Measurements from ENCODE around the gene ZNF205. TPM values are rescaled to one million over a fixed set of nuclear protein-coding genes. Genes with fewer than 3 reads are reported as not detected.

Gene ZNF205
- total RNA-seq, 4 donors from 2014 or later: 19.4 to 29.2 (median 21.5) TPM

- H3K27me3 ChIP-seq: no peaks in the 10 kb centered on the region
- peak overlapping the region; percentile 62 to 78 (median 68) for H3K4me3 ChIP-seq
- peak; percentile 91 to 97 for DNase-seq (ENCODE audit: low spot score in 2 of 2)
- TF ChIP-seq, protein P1, sequence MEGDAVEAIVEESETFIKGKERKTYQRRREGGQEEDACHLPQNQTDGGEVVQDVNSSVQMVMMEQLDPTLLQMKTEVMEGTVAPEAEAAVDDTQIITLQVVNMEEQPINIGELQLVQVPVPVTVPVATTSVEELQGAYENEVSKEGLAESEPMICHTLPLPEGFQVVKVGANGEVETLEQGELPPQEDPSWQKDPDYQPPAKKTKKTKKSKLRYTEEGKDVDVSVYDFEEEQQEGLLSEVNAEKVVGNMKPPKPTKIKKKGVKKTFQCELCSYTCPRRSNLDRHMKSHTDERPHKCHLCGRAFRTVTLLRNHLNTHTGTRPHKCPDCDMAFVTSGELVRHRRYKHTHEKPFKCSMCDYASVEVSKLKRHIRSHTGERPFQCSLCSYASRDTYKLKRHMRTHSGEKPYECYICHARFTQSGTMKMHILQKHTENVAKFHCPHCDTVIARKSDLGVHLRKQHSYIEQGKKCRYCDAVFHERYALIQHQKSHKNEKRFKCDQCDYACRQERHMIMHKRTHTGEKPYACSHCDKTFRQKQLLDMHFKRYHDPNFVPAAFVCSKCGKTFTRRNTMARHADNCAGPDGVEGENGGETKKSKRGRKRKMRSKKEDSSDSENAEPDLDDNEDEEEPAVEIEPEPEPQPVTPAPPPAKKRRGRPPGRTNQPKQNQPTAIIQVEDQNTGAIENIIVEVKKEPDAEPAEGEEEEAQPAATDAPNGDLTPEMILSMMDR (IDR thresholded peaks at IDR 0.05): no peak
- peak; percentile 63 to 73 for TF ChIP-seq EP300 (IDR thresholded peaks at IDR 0.05)
- no peaks in the 10 kb centered on the region for H3K36me3 ChIP-seq
- peaks cover 0 to 32% (median 9%) of the 10 kb centered on the region in 4 donors for H3K4me1 ChIP-seq
- WGBS, 2 donors: 2% methylated on average over 35 to 48 of the region's 62 CpGs
- peaks cover 0 to 15% (median 0%) of the 10 kb centered on the region in 4 donors for H3K9me3 ChIP-seq
- peak overlapping the region; percentile 53 to 86 (median 84) for H3K27ac ChIP-seq
Measured at GRCh38 chr16:3150346-3151218, 38.2 kb downstream of the ZNF205 start.

- Histone ChIP-seq H3K4me3 (peak overlapping the region; percentile 13 to 78 (median 38)), H3K27ac (peak overlapping the region in 3 of 4 donors; percentile 45 to 78 (median 63)), H3K9me3 (peaks cover 0 to 15% (median 0%) of the 10 kb centered on the region in 4 donors), H3K36me3 (no peaks in the 10 kb centered on the region), H3K4me1 (peaks cover 0 to 32% (median 9%) of the 10 kb centered on the region in 4 donors), H3K27me3 (no peaks in the 10 kb centered on the region)
- WGBS, 2 donors: 6 to 7% methylated on average over 15 of the region's 15 CpGs
- TF ChIP-seq, protein P1 (IDR thresholded peaks at IDR 0.05): no peak
- no peak for TF ChIP-seq EP300 (IDR thresholded peaks at IDR 0.05)
- TF ChIP-seq POLR2A (IDR thresholded peaks at IDR 0.05): no peak
- no peak for DNase-seq (ENCODE audit: low spot score in 2 of 2)
Measured at GRCh38 chr16:3152027-3152276, 39.6 kb downstream of the ZNF205 start.

GRCh38 chr16:3152277-3152990 is 40.0 kb downstream of the ZNF205 start:
- TF ChIP-seq EP300 (IDR thresholded peaks at IDR 0.05) (peak in 1 of 2 donors; percentile 56), POLR2A (IDR thresholded peaks at IDR 0.05) (no peak)
- TF ChIP-seq, protein P1 (IDR thresholded peaks at IDR 0.05): peak; percentile 19 to 47 (median 35)
- H3K9me3 ChIP-seq: peaks cover 0 to 15% (median 0%) of the 10 kb centered on the region in 4 donors
- peak overlapping the region; percentile 13 to 78 (median 38) for H3K4me3 ChIP-seq
- peak overlapping the region in 3 of 4 donors; percentile 45 to 78 (median 63) for H3K27ac ChIP-seq
- H3K36me3 ChIP-seq: no peaks in the 10 kb centered on the region
- H3K4me1 ChIP-seq: peaks cover 0 to 37% (median 11%) of the 10 kb centered on the region in 4 donors
- 1 to 2% methylated on average over 38 to 42 of the region's 42 CpGs for WGBS, 2 donors
- peak; percentile 89 to 98 for DNase-seq (ENCODE audit: low spot score in 2 of 2)
- no peaks in the 10 kb centered on the region for H3K27me3 ChIP-seq

- peak overlapping the region in 2 of 4 donors; percentile 35 to 42 for H3K4me3 ChIP-seq
- TF ChIP-seq EP300 (IDR thresholded peaks at IDR 0.05) (no peak), POLR2A (IDR thresholded peaks at IDR 0.05) (no peak)
- TF ChIP-seq, protein P1 (IDR thresholded peaks at IDR 0.05): no peak
- H3K36me3 ChIP-seq: no peaks in the 10 kb centered on the region
- peaks cover 0 to 42% (median 13%) of the 10 kb centered on the region in 4 donors for H3K4me1 ChIP-seq
- no peaks in the 10 kb centered on the region for H3K27me3 ChIP-seq
- H3K9me3 ChIP-seq: peaks cover 0 to 15% (median 0%) of the 10 kb centered on the region in 4 donors
- WGBS, 2 donors: 9% methylated on average over 8 of the region's 8 CpGs
- no peak for DNase-seq (ENCODE audit: low spot score in 2 of 2)
- peak overlapping the region in 2 of 4 donors; percentile 45 to 78 for H3K27ac ChIP-seq
Measured at GRCh38 chr16:3152991-3153368, 40.6 kb downstream of the ZNF205 start.
